CD4-positive, CD25-positive, alpha-beta regulatory T cell (primary cell): ENCODE measurements around the gene CLIC4. TPM values are rescaled to one million over a fixed set of nuclear protein-coding genes. Genes with fewer than 3 reads are reported as not detected.
"Not testable (repeated sequence)": the region's sequence is repeated elsewhere in the genome, so short reads cannot be mapped to it uniquely, and the experiment has no call there.

ENCODE experiments used
- ATAC-seq, 2 donors: fragments of 150-1000 bp; cut with Tn5 transposase; one replicate each; pipeline ENCODE4 v1.10.0; 2021; ENCODE audit warnings: low read depth in 2 of 2, moderate number of reproducible peaks in 2 of 2, moderate library complexity in 1 of 2
- DNase-seq, 3 donors: peaks; one replicate each; pipeline versions ENCODE4 v3.0.0 to v3.0.0-alpha.2; 2012 to 2022; ENCODE audit warnings: mixed read lengths in 1 of 3
- H3K27ac ChIP-seq: one replicate; pipeline ENCODE4 v1.7.0; 2013; ENCODE audit warnings: mild to moderate bottlenecking, low read length; ENCODE audit not compliant: insufficient read depth, poor library complexity, severe bottlenecking
- H3K27me3 ChIP-seq: one replicate; pipeline ENCODE4 v1.7.0; 2013; ENCODE audit warnings: low read length; ENCODE audit not compliant: control insufficient read depth, insufficient read depth
- H3K36me3 ChIP-seq: one replicate; pipeline ENCODE4 v1.7.0; 2013; ENCODE audit warnings: mild to moderate bottlenecking, low read length, moderate library complexity; ENCODE audit not compliant: control insufficient read depth, insufficient read depth
- H3K4me1 ChIP-seq: 2 replicates; pipeline ENCODE4 v1.7.0; 2013; ENCODE audit warnings: mild to moderate bottlenecking, low read length; ENCODE audit not compliant: insufficient read depth, control insufficient read depth, poor library complexity, severe bottlenecking
- H3K4me3 ChIP-seq: one replicate; pipeline ENCODE4 v1.7.0; 2013; ENCODE audit warnings: low read depth, mild to moderate bottlenecking, low read length, moderate library complexity
- H3K9me3 ChIP-seq, 2 experiments: 1 replicate in 1 of 2; 2 replicates in 1 of 2; pipeline ENCODE4 v1.7.0; 2013; ENCODE audit warnings: low read length in 2 of 2, mild to moderate bottlenecking in 1 of 2, moderate library complexity in 1 of 2; ENCODE audit not compliant: control insufficient read depth in 2 of 2
- H3K27ac Mint-ChIP-seq, 3 donors: one replicate each; pipeline ENCODE4 v1.8.0; 2020 to 2022; ENCODE audit warnings: mild to moderate bottlenecking in 3 of 3, mixed read lengths in 3 of 3, moderate library complexity in 2 of 3
- H3K27me3 Mint-ChIP-seq: one replicate; pipeline ENCODE4 v1.8.0; 2022; ENCODE audit warnings: mild to moderate bottlenecking, mixed read lengths
- H3K36me3 Mint-ChIP-seq: one replicate; pipeline ENCODE4 v1.8.0; 2020; ENCODE audit warnings: mixed read lengths
- H3K4me1 Mint-ChIP-seq, 4 donors: one replicate each; pipeline ENCODE4 v1.8.0; 2020 to 2022; ENCODE audit warnings: mixed read lengths in 4 of 4, mild to moderate bottlenecking in 1 of 4
- H3K4me3 Mint-ChIP-seq, 4 donors: one replicate each; pipeline ENCODE4 v1.8.0; 2020 to 2022; ENCODE audit warnings: mild to moderate bottlenecking in 4 of 4, mixed read lengths in 4 of 4, moderate library complexity in 3 of 4
- H3K9me3 Mint-ChIP-seq, 7 donors: one replicate each; pipeline ENCODE4 v1.8.0; 2020 to 2022; ENCODE audit warnings: mixed read lengths in 7 of 7, mild to moderate bottlenecking in 3 of 7, moderate library complexity in 2 of 7
- polyA plus RNA-seq, 4 donors: library from polyadenylated mRNA; unstranded; fragments of 300-500 nt; fragmentation: Illumina TruSeq; gene quantifications; one replicate each; pipeline ENCODE4 v1.2.3, GENCODE V29; 2021
- total RNA-seq: library from RNA; stranded (reverse); gene quantifications from one replicate; pipeline ENCODE4 v1.2.3, GENCODE V29; 2022

Gene CLIC4
- total and polyA plus RNA-seq, 5 donors from 2014 or later = 0.08 to 2.1 (median 0.97) TPM

DNA sequence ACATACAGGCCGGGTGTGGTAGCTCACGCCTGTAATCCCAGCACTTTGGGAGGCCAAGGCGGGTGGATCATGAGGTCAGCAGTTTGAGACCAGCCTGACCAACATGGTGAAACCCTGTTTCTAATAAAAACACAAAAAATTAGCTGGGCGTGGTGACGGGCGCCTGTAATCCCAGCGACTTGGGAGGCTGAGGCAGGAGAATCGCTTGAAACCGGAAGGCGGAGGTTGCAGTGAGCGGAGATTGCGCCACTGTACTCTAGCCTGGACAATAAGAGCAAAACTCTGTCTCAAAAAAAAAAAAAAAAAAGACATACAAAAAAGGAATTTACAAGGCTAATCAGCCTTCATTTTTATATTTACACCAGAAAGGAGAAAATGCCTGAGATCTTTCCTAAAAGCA, 78.2 kb downstream of the CLIC4 start:
- H3K27ac ChIP-seq, H3K4me3 ChIP-seq, DNase-seq, H3K4me3 Mint-ChIP-seq, H3K27ac Mint-ChIP-seq, H3K9me3 ChIP-seq, H3K9me3 Mint-ChIP-seq, H3K36me3 Mint-ChIP-seq, ATAC-seq, H3K4me1 ChIP-seq, H3K36me3 ChIP-seq, H3K4me1 Mint-ChIP-seq: not testable (repeated sequence)
- H3K27me3 ChIP-seq = peaks cover 25% of the 10 kb centered on the region
- H3K27me3 Mint-ChIP-seq = peaks cover 58% of the 10 kb centered on the region

- H3K4me1 ChIP-seq = no peaks in the 10 kb centered on the region
- H3K36me3 ChIP-seq = no peaks in the 10 kb centered on the region
- Mint-ChIP-seq H3K4me1 (peaks cover 0 to 3% (median 0%) of the 10 kb centered on the region in 4 donors), H3K4me3 (no peak overlapping the region), H3K9me3 (no peaks in the 10 kb centered on the region), H3K36me3 (no peaks in the 10 kb centered on the region), H3K27me3 (peaks cover 72% of the 10 kb centered on the region), H3K27ac (no peak overlapping the region)
- DNase-seq = no peak
- H3K4me3 ChIP-seq = no peak overlapping the region
- no peak for ATAC-seq
- H3K9me3 ChIP-seq = no peaks in the 10 kb centered on the region
- H3K27ac ChIP-seq = no peak overlapping the region
- peaks cover 25% of the 10 kb centered on the region for H3K27me3 ChIP-seq
Measured at GRCh38 chr1:24825174-24825573, 79.9 kb downstream of the CLIC4 start.

DNA sequence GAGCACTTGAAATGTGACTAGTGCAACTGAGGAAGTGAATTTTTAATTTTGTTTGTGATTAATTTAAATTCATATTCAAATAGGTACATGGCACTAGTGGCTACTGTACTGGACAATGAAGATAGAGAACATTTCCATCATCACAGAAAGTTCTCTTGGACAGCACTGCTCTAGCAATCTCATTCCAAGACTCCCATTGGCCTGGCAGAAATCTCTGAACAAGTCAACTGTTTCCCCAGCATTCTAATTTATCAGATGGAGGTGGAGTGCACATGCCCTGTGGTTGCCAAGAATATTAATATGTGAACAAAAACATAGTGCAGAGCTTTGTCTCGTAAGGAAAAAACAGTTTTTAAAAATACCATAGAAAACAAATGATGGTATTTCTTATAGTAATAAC, 81.3 kb downstream of the CLIC4 start:
- H3K36me3 Mint-ChIP-seq = no peaks in the 10 kb centered on the region
- peaks cover 25% of the 10 kb centered on the region for H3K27me3 ChIP-seq
- no peaks in the 10 kb centered on the region for H3K36me3 ChIP-seq
- no peaks in the 10 kb centered on the region for H3K9me3 ChIP-seq
- no peak overlapping the region for H3K27ac Mint-ChIP-seq
- H3K27ac ChIP-seq = no peak overlapping the region
- DNase-seq (no peak), ATAC-seq (no peak)
- H3K4me1 ChIP-seq = no peaks in the 10 kb centered on the region
- H3K27me3 Mint-ChIP-seq = peaks cover 72% of the 10 kb centered on the region
- no peaks in the 10 kb centered on the region for H3K9me3 Mint-ChIP-seq
- H3K4me3 ChIP-seq = no peak overlapping the region
- no peak overlapping the region for H3K4me3 Mint-ChIP-seq
- H3K4me1 Mint-ChIP-seq = peaks cover 0 to 3% (median 0%) of the 10 kb centered on the region in 4 donors

DNA sequence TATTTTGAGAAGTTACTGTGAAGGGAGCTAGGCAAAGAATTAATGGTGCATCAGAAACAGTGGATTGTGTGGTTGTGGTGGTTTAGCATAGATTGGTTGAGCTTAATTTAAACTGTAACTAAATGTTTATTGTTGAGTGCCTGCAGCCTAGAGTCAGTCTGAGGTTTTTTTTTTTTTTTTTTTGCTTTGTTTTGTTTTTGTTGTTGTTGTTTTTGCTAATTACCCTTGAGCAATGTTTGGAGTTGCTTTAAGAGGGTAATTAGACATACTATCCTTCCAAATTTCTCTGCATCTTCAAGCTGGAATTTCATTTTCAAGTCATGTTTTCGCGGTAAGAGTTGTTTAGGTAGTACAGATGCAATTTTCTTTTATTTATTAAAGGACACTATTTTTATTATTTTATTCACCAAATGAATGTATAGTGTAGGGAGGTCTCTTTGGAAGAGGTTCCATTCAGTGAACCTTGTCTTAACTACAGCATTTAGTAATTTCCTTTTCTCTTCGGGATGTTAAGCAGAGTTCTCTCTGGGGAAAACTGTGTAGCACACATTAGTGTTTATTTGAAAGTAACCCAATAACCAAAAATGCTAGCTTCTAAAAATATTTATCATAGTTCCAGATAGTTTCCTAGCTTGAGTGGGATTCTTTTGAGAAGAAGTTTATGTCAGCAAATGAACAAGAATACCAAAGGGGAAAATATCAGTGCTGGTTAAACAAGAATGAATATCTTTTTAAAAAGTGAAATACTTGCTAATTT, 82.3 kb downstream of the CLIC4 start:
- no peak for DNase-seq
- no peak for ATAC-seq

DNA sequence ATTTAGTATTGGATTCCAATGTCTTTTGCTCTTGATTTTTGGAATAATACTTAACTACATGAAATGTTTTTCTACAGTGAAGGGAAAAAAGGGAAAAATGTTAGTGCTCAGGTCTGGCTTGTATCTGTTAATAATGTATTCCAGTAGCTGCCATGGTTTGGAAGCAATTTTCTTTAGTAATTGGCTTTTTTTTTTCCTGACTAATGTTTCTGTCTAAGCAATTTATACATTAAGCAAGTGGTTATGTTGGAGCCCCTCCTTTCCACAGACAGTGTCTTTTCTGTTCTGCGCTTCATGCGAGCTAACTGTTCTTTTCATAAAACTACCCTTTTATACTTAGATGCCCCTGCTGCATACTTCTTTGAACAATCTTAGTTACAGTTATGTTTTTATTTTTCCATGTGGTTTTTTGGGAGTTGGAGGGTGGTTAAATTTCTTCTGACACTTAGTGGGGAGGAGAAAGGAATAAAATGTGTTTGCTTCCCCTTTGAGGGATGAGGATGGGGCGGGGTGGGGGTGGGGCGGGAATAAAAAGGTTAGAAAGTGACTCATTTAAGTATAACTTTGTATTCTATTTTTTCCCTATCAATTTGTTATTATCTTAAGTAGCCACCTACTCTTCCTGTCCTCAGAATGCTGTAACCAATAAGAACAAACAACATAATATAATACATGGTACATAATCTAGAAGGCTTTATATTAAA, 83.1 kb downstream of the CLIC4 start:
- DNase-seq = no peak
- Mint-ChIP-seq H3K4me1 (peaks cover 0 to 2% (median 0%) of the 10 kb centered on the region in 4 donors), H3K27me3 (peaks cover 56% of the 10 kb centered on the region), H3K36me3 (no peaks in the 10 kb centered on the region), H3K27ac (no peak overlapping the region), H3K4me3 (no peak overlapping the region), H3K9me3 (no peaks in the 10 kb centered on the region)
- Histone ChIP-seq H3K4me1 (no peaks in the 10 kb centered on the region), H3K4me3 (no peak overlapping the region), H3K27ac (no peak overlapping the region), H3K9me3 (no peaks in the 10 kb centered on the region), H3K27me3 (peaks cover 20% of the 10 kb centered on the region), H3K36me3 (no peaks in the 10 kb centered on the region)
- no peak for ATAC-seq

More for the DNA sequence above, 82.3 kb downstream of the CLIC4 start:
- Mint-ChIP-seq H3K36me3 (no peaks in the 10 kb centered on the region), H3K9me3 (no peaks in the 10 kb centered on the region), H3K4me3 (no peak overlapping the region), H3K27ac (no peak overlapping the region), H3K27me3 (peaks cover 64% of the 10 kb centered on the region), H3K4me1 (peaks cover 0 to 3% (median 0%) of the 10 kb centered on the region in 4 donors)
- no peaks in the 10 kb centered on the region for H3K4me1 ChIP-seq
- no peaks in the 10 kb centered on the region for H3K9me3 ChIP-seq
- H3K27me3 ChIP-seq = peaks cover 23% of the 10 kb centered on the region
- H3K36me3 ChIP-seq = no peaks in the 10 kb centered on the region
- no peak overlapping the region for H3K27ac ChIP-seq
- no peak overlapping the region for H3K4me3 ChIP-seq

- peaks cover 55% of the 10 kb centered on the region for H3K27me3 Mint-ChIP-seq
- H3K27ac ChIP-seq = no peak overlapping the region
- H3K27me3 ChIP-seq = peaks cover 17% of the 10 kb centered on the region
- no peak overlapping the region for H3K4me3 ChIP-seq
- H3K27ac Mint-ChIP-seq = no peak overlapping the region
- no peaks in the 10 kb centered on the region for H3K9me3 ChIP-seq
- DNase-seq (no peak), ATAC-seq (no peak)
- H3K9me3 Mint-ChIP-seq = no peaks in the 10 kb centered on the region
- H3K4me1 ChIP-seq = no peaks in the 10 kb centered on the region
- H3K36me3 Mint-ChIP-seq = no peaks in the 10 kb centered on the region
- no peaks in the 10 kb centered on the region for H3K36me3 ChIP-seq
- no peak overlapping the region for H3K4me3 Mint-ChIP-seq
- H3K4me1 Mint-ChIP-seq = peaks cover 0 to under 1% (median 0%) of the 10 kb centered on the region in 4 donors
Measured at GRCh38 chr1:24828887-24829192, 83.6 kb downstream of the CLIC4 start.

GRCh38 chr1:24830680-24831272, 85.5 kb downstream of the CLIC4 start:
- Mint-ChIP-seq H3K4me3 (no peak overlapping the region), H3K27me3 (peaks cover 45% of the 10 kb centered on the region), H3K27ac (no peak overlapping the region), H3K4me1 (no peaks in the 10 kb centered on the region), H3K9me3 (no peaks in the 10 kb centered on the region), H3K36me3 (no peaks in the 10 kb centered on the region)
- ATAC-seq = peak; percentile 40 to 56
- Histone ChIP-seq H3K9me3 (no peaks in the 10 kb centered on the region), H3K27me3 (peaks cover 14% of the 10 kb centered on the region), H3K36me3 (no peaks in the 10 kb centered on the region), H3K27ac (no peak overlapping the region), H3K4me3 (no peak overlapping the region), H3K4me1 (no peaks in the 10 kb centered on the region)
- peak in 2 of 3 donors; percentile 58 to 74 for DNase-seq
